Liver (tissue), 9 donors: Measurements from ENCODE around the gene MUC6. TPM values are rescaled to one million over a fixed set of nuclear protein-coding genes. Genes with fewer than 3 reads are reported as not detected.

Source experiments
- DNase-seq: peaks from one replicate; pipeline ENCODE4 v3.0.0-alpha.2; 2017; ENCODE audit warnings: low spot score
- H3K27ac ChIP-seq, 2 donors: one replicate each; pipeline ENCODE4 v1.7.0; 2013; ENCODE audit warnings: inconsistent platforms in 2 of 2, low read length in 2 of 2, control low read depth in 1 of 2, low read depth in 1 of 2, mild to moderate bottlenecking in 1 of 2
- H3K27me3 ChIP-seq, 4 donors: one replicate each; pipeline versions ENCODE4 v1.6.1 to v1.7.0; 2013; ENCODE audit warnings: low read length in 3 of 4, inconsistent platforms in 1 of 4, mild to moderate bottlenecking in 1 of 4, moderate library complexity in 1 of 4; ENCODE audit not compliant: control insufficient read depth in 4 of 4, insufficient read depth in 4 of 4
- H3K36me3 ChIP-seq, 4 donors: one replicate each; pipeline versions ENCODE4 v1.6.1 to v1.7.0; 2013; ENCODE audit warnings: low read length in 3 of 4, mild to moderate bottlenecking in 3 of 4, low read depth in 1 of 4, moderate library complexity in 1 of 4; ENCODE audit not compliant: control insufficient read depth in 4 of 4, insufficient read depth in 3 of 4
- H3K4me1 ChIP-seq, 4 donors: one replicate each; pipeline versions ENCODE4 v1.6.1 to v1.7.0; 2013; ENCODE audit warnings: low read length in 3 of 4, mild to moderate bottlenecking in 3 of 4, moderate library complexity in 1 of 4; ENCODE audit not compliant: control insufficient read depth in 4 of 4, insufficient read depth in 4 of 4
- H3K4me3 ChIP-seq, 3 donors: one replicate each; pipeline versions ENCODE4 v1.6.1 to v1.7.0; 2013; ENCODE audit warnings: low read length in 3 of 3, control low read depth in 1 of 3, low read depth in 1 of 3, mild to moderate bottlenecking in 1 of 3
- H3K9ac ChIP-seq, 2 donors: one replicate each; pipeline ENCODE4 v1.7.0; 2013; ENCODE audit warnings: low read length in 2 of 2, mild to moderate bottlenecking in 2 of 2, moderate library complexity in 2 of 2, control low read depth in 1 of 2, low read depth in 1 of 2
- H3K9me3 ChIP-seq, 4 donors: one replicate each; pipeline versions ENCODE4 v1.6.1 to v1.7.0; 2013; ENCODE audit warnings: low read length in 3 of 4; ENCODE audit not compliant: control insufficient read depth in 4 of 4
- ATF3 ChIP-seq: IDR thresholded peaks from 2 replicates; pipeline ENCODE4 v1.6.1; 2016; ENCODE audit warnings: antibody characterized with exemption
- CTCF ChIP-seq: fragments of 150-350 bp; IDR thresholded peaks from 2 replicates; pipeline ENCODE4 v1.5.1; 2017; ENCODE audit warnings: improper control_type of control experiment, low read depth, low read length; ENCODE audit not compliant: missing input control
- FOXA1 ChIP-seq: IDR thresholded peaks from 2 replicates; pipeline ENCODE4 v1.6.1; 2016; ENCODE audit warnings: antibody characterized with exemption
- FOXA2 ChIP-seq: IDR thresholded peaks from 2 replicates; pipeline ENCODE4 v1.6.1; 2016; ENCODE audit warnings: antibody characterized with exemption
- GABPA ChIP-seq, 2 donors: IDR thresholded peaks in 1 of 2; conservative IDR thresholded peaks in 1 of 2; 2 replicates each; pipeline ENCODE4 v1.6.1; 2016; ENCODE audit warnings: antibody characterized with exemption in 2 of 2, mild to moderate bottlenecking in 1 of 2, moderate library complexity in 1 of 2
- HNF4A ChIP-seq, 2 donors: conservative IDR thresholded peaks; 2 replicates each; pipeline ENCODE4 v1.6.1; 2016; ENCODE audit warnings: antibody characterized with exemption in 2 of 2, mild to moderate bottlenecking in 2 of 2
- JUND ChIP-seq, 2 donors: IDR thresholded peaks; 2 replicates each; pipeline ENCODE4 v1.6.1; 2016; ENCODE audit warnings: antibody characterized with exemption in 2 of 2
- RAD21 ChIP-seq, 2 donors: IDR thresholded peaks; 2 replicates each; pipeline ENCODE4 v1.6.1; 2016; ENCODE audit warnings: antibody characterized with exemption in 2 of 2, mild to moderate bottlenecking in 2 of 2
- REST ChIP-seq: IDR thresholded peaks from 2 replicates; pipeline ENCODE4 v1.6.1; 2016; ENCODE audit warnings: antibody characterized with exemption, mild to moderate bottlenecking
- SP1 ChIP-seq: IDR thresholded peaks from 2 replicates; pipeline ENCODE4 v1.6.1; 2018; ENCODE audit warnings: antibody characterized with exemption, mild to moderate bottlenecking
- TAF1 ChIP-seq: conservative IDR thresholded peaks from 2 replicates; pipeline ENCODE4 v1.6.1; 2016; ENCODE audit warnings: antibody characterized with exemption, mild to moderate bottlenecking
- YY1 ChIP-seq: IDR thresholded peaks from 2 replicates; pipeline ENCODE4 v1.6.1; 2016; ENCODE audit warnings: antibody characterized with exemption, mild to moderate bottlenecking
- ZBTB33 ChIP-seq: IDR thresholded peaks from 2 replicates; pipeline ENCODE4 v1.6.1; 2016; ENCODE audit warnings: antibody characterized with exemption
- WGBS: extraction: QIAGEN DNeasy Blood & Tissue Kit; methylation state at CpG from one replicate; pipeline ENCODE4 v1.1.7; 2013; 5-methylcytosine and 5-hydroxymethylcytosine counted together
- polyA plus RNA-seq, 2 donors: library from polyadenylated mRNA; stranded (reverse) in 1 of 2; unstranded in 1 of 2; fragments of 200-250 nt in 1 of 2; fragments of >200 nt in 1 of 2; fragmentation: Nextera tagmentation in 1 of 2; extraction: Ambion mirVana in 1 of 2; gene quantifications; one replicate each; pipeline versions ENCODE4 v1.2.1 to v1.2.3, GENCODE V29; 2013 to 2015
- total RNA-seq, 2 donors: library from RNA; depleted of rRNA; stranded (reverse); fragments of >200 nt; gene quantifications; one replicate each; pipeline ENCODE4 v1.2.3, GENCODE V29; 2014
- donor health status: healthy.
- donor health status: healthy.
- donor health status: healthy.
- donor health status: healthy.
- donor health status: healthy.

The MUC6 gene
- total and polyA plus RNA-seq, 4 donors: 0.05 to 0.54 (median 0.18) TPM

- no peak overlapping the region for H3K9ac ChIP-seq
- no peak overlapping the region for H3K4me3 ChIP-seq
- no peak for DNase-seq
- TF ChIP-seq TAF1 (no peak), SP1 (no peak), CTCF (no peak), JUND (IDR thresholded peaks at IDR 0.05) (no peak), ZBTB33 (no peak), HNF4A (conservative IDR thresholded peaks at IDR 0.05) (no peak), YY1 (no peak), FOXA1 (no peak), REST (no peak), GABPA (IDR thresholded peaks at IDR 0.05 in 1 of 2, conservative IDR thresholded peaks at IDR 0.05 in 1 of 2) (no peak)
- H3K36me3 ChIP-seq: peaks cover 29 to 74% (median 40%) of the 10 kb centered on the region in 4 donors
- H3K27me3 ChIP-seq: no peaks in the 10 kb centered on the region
- no peaks in the 10 kb centered on the region for H3K9me3 ChIP-seq
- H3K4me1 ChIP-seq: peaks cover 3 to 6% (median 3%) of the 10 kb centered on the region in 4 donors
- H3K27ac ChIP-seq: no peak overlapping the region
- WGBS: 92% methylated on average over 20 of the region's 20 CpGs
Measured at GRCh38 chr11:1003159-1003558, 33.4 kb downstream of the MUC6 start.

GRCh38 chr11:1002406-1002984 lies 34.0 kb downstream of the MUC6 start:
- Histone ChIP-seq H3K9me3 (no peaks in the 10 kb centered on the region), H3K27ac (no peak overlapping the region), H3K4me1 (peaks cover 3 to 6% (median 3%) of the 10 kb centered on the region in 4 donors), H3K27me3 (no peaks in the 10 kb centered on the region), H3K9ac (no peak overlapping the region), H3K4me3 (no peak overlapping the region), H3K36me3 (peaks cover 29 to 70% (median 40%) of the 10 kb centered on the region in 4 donors)
- no peak for DNase-seq
- TF ChIP-seq RAD21 (IDR thresholded peaks at IDR 0.05) (no peak), YY1 (no peak), GABPA (IDR thresholded peaks at IDR 0.05 in 1 of 2, conservative IDR thresholded peaks at IDR 0.05 in 1 of 2) (no peak), SP1 (no peak), CTCF (no peak), HNF4A (conservative IDR thresholded peaks at IDR 0.05) (no peak), TAF1 (no peak), JUND (IDR thresholded peaks at IDR 0.05) (no peak), FOXA2 (no peak), ATF3 (no peak)
- 95% methylated on average over 20 of the region's 20 CpGs for WGBS
